HepG2 (cell line): ENCODE measurements around the gene NFATC3. TPM values are rescaled to one million over a fixed set of nuclear protein-coding genes. Genes with fewer than 3 reads are reported as not detected.
A peak's percentile ranks its signal among the peaks of the same experiment; 100 is the strongest.

ENCODE experiments used
- CHCHD3 ChIP-seq: sonication (generic); formaldehyde crosslinking; IDR thresholded peaks from 2 replicates; pipeline ENCODE4 v1.8.0; 2022; ENCODE audit warnings: mild to moderate bottlenecking, missing genetic modification reagents, moderate library complexity
- CTCF ChIP-seq: sonication (generic); formaldehyde crosslinking; IDR thresholded peaks from 2 replicates; pipeline ENCODE4 v1.5.0; 2020; ENCODE audit warnings: mild to moderate bottlenecking, missing genetic modification reagents, moderate library complexity
- ETS1 ChIP-seq: sonication (generic); formaldehyde crosslinking; IDR thresholded peaks from 2 replicates; pipeline ENCODE4 v1.4.0; 2020; ENCODE audit warnings: missing genetic modification reagents
- FOXO4 ChIP-seq: sonication (generic); formaldehyde crosslinking; conservative IDR thresholded peaks from 2 replicates; pipeline ENCODE4 v1.8.1; 2023; ENCODE audit warnings: missing genetic modification reagents
- KDM4B ChIP-seq: sonication (generic); formaldehyde crosslinking; IDR thresholded peaks from 2 replicates; pipeline ENCODE4 v1.4.0; 2020; ENCODE audit warnings: missing genetic modification reagents
- MIXL1 ChIP-seq: IDR thresholded peaks from 2 replicates; pipeline ENCODE4 v1.6.1; 2016
- NR2F1 ChIP-seq, 2 experiments: fragments of 450-650 bp in 1 of 2; formaldehyde crosslinking in 1 of 2; IDR thresholded peaks; 2 replicates each; pipeline versions ENCODE4 v1.5.0 to v1.6.1; 2016 to 2020; ENCODE audit warnings: mild to moderate bottlenecking in 1 of 2, missing compliant biosample characterization in 1 of 2, missing genetic modification reagents in 1 of 2, moderate library complexity in 1 of 2
- RARA ChIP-seq: IDR thresholded peaks from 2 replicates; pipeline ENCODE4 v1.6.1; 2016; ENCODE audit warnings: missing genetic modification reagents, missing compliant biosample characterization
- SSRP1 ChIP-seq: IDR thresholded peaks from 2 replicates; pipeline ENCODE4 v1.6.1; 2016; ENCODE audit warnings: control low read depth
- YEATS4 ChIP-seq: sonication (generic); formaldehyde crosslinking; IDR thresholded peaks from 2 replicates; pipeline ENCODE4 v1.4.0; 2020; ENCODE audit warnings: missing genetic modification reagents, borderline replicate concordance
- ZBTB43 ChIP-seq: sonication (generic); formaldehyde crosslinking; conservative IDR thresholded peaks from 2 replicates; pipeline ENCODE4 v1.4.0; 2020; ENCODE audit warnings: missing genetic modification reagents
- ZNF570 ChIP-seq: sonication (generic); formaldehyde crosslinking; IDR thresholded peaks from 2 replicates; pipeline ENCODE4 v1.4.0; 2020; ENCODE audit warnings: mild to moderate bottlenecking, missing genetic modification reagents, borderline replicate concordance
- polyA plus RNA-seq, 8 experiments: library from polyadenylated mRNA; depleted of rRNA in 3 of 8; stranded (reverse) in 7 of 8; unstranded in 1 of 8; fragments of >200 nt; fragmentation: Illumina TruSeq in 4 of 8; extraction: Trizol in 4 of 8; gene quantifications; 2 replicates each; pipeline versions ENCODE4 v1.2.1 to v1.2.3, GENCODE V29; 2011 to 2016; ENCODE audit warnings: low read depth in 4 of 8, missing spikeins in 1 of 8, mixed read lengths in 1 of 8; ENCODE audit not compliant: insufficient read depth in 1 of 8
- total RNA-seq, 5 experiments: library from RNA; depleted of rRNA; stranded (reverse); fragments of >200 nt; fragmentation: Illumina TruSeq; extraction: Trizol; gene quantifications; 2 replicates each; pipeline ENCODE4 v1.2.3, GENCODE V29; 2016; ENCODE audit warnings: low read depth in 1 of 5
- TF ChIP-seq, protein P1 (sequence below): sonication (generic); formaldehyde crosslinking; IDR thresholded peaks from 2 replicates; pipeline ENCODE4 v1.4.0; 2020; ENCODE audit warnings: missing genetic modification reagents

Gene NFATC3
- total and polyA plus RNA-seq, 2 of the 13 experiments (the other 11 are each of a cell fraction or from before 2014, with no cell fraction given) = 52.6 to 62.7 TPM

DNA sequence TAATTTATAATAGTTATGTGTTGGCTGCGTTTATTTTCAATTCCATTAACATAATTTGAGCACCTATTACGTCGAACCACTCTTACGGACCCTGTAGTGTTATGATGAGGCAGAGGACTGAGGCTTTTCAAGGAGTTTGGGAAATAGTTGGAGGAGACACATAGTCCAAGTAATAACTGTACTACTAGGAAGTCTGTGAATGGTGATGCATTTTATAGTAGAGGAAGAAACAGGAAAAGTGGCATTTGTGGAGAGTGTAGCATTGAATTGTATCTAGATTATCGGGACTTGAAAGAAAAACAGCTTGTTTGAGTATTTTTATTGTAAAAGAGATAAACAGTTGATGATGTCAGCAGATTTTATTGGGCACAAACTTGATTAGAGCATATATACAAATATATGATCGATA, 1.7 kb downstream of the NFATC3 start (continued):
- 0 out of 2 replicates have a peak, but pooled peaks have one; percentile 33 for TF ChIP-seq ZBTB43
- TF ChIP-seq ZNF570 (CRISPR knock-in tag) = no peak
- TF ChIP-seq FOXO4 (CRISPR knock-in tag) = no peak
- TF ChIP-seq SSRP1 (CRISPR knock-in tag) = 0 out of 2 replicates have a peak, but pooled peaks have one; percentile 54
- TF ChIP-seq CTCF (CRISPR knock-in tag) = no peak
- TF ChIP-seq CHCHD3 (CRISPR knock-in tag) = no peak
- TF ChIP-seq RARA (CRISPR knock-in tag) = no peak
- no peak for TF ChIP-seq YEATS4 (CRISPR knock-in tag)
- TF ChIP-seq NR2F1 (CRISPR knock-in tag; IDR thresholded peaks at IDR 0.05) = no peak
- TF ChIP-seq, protein P1, sequence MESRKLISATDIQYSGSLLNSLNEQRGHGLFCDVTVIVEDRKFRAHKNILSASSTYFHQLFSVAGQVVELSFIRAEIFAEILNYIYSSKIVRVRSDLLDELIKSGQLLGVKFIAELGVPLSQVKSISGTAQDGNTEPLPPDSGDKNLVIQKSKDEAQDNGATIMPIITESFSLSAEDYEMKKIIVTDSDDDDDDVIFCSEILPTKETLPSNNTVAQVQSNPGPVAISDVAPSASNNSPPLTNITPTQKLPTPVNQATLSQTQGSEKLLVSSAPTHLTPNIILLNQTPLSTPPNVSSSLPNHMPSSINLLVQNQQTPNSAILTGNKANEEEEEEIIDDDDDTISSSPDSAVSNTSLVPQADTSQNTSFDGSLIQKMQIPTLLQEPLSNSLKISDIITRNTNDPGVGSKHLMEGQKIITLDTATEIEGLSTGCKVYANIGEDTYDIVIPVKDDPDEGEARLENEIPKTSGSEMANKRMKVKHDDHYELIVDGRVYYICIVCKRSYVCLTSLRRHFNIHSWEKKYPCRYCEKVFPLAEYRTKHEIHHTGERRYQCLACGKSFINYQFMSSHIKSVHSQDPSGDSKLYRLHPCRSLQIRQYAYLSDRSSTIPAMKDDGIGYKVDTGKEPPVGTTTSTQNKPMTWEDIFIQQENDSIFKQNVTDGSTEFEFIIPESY = no peak
- TF ChIP-seq MIXL1 = no peak
- TF ChIP-seq ETS1 (CRISPR knock-in tag) = no peak
- no peak for TF ChIP-seq KDM4B (CRISPR knock-in tag)
